ENCODE measurements around the gene GALNT7.

Gene GALNT7

DNA sequence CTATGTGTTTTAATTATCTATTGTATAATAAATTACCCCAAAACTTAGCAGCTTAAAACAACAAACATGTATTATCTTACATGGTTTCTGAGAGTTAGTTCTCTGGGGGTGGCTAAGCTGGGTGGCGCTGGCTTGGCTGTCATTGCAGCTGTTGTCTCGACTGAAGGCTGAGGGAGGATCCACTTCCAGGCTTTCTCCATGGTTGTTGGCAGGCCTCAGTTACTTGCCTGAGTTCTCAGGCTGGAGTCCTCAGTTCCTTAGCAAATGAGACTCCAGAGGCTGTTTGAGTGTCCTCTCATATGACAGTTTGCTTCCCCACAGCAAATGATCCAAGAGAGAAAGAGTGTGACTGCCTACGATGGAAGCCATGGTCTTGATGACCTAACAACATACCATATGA is 23.5 kb upstream of the GALNT7 start:
- Histone ChIP-seq H3K4me2 (no peak overlapping the region), H3K27ac (no peak overlapping the region), H3K4me3 (IDR thresholded peaks at IDR 0.05; ENCODE audit: insufficient read depth, low read depth, low read length) (no peak overlapping the region), H4K20me1 (ENCODE audit: insufficient read depth) (no peaks in the 10 kb centered on the region), H3K9ac (no peak overlapping the region), H3K4me1 (ENCODE audit: low read depth, poor library complexity, severe bottlenecking) (no peaks in the 10 kb centered on the region), H3K79me2 (ENCODE audit: insufficient read depth, low read depth) (no peaks in the 10 kb centered on the region), H2AFZ (ENCODE audit: low read depth) (no peak overlapping the region), H3K27me3 (ENCODE audit: insufficient read depth, low read depth) (no peaks in the 10 kb centered on the region), H3K36me3 (ENCODE audit: insufficient read depth) (no peaks in the 10 kb centered on the region)
- TF ChIP-seq, protein P1, sequence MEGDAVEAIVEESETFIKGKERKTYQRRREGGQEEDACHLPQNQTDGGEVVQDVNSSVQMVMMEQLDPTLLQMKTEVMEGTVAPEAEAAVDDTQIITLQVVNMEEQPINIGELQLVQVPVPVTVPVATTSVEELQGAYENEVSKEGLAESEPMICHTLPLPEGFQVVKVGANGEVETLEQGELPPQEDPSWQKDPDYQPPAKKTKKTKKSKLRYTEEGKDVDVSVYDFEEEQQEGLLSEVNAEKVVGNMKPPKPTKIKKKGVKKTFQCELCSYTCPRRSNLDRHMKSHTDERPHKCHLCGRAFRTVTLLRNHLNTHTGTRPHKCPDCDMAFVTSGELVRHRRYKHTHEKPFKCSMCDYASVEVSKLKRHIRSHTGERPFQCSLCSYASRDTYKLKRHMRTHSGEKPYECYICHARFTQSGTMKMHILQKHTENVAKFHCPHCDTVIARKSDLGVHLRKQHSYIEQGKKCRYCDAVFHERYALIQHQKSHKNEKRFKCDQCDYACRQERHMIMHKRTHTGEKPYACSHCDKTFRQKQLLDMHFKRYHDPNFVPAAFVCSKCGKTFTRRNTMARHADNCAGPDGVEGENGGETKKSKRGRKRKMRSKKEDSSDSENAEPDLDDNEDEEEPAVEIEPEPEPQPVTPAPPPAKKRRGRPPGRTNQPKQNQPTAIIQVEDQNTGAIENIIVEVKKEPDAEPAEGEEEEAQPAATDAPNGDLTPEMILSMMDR (conservative IDR thresholded peaks at IDR 0.05; ENCODE audit: low read depth, low read length): no peak

DNA sequence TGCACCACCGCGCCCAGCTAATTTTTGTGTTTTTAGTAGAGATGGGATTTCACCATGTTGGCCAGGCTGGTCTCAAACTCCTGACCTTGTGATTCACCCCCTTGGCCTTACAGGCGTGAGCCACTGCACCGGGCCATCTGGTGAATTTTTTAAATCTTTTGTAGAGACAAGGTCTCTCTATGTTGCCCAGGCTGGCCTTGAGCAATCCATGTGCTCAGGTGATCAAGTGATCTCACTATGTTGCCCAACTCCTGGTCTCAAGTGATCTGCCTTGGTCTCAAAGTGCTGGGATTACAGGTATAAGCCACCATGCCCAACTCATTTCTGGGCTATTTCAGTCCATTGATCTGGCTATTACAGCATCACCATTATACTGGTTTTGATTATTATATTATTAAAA is 22.2 kb upstream of the GALNT7 start:
- TF ChIP-seq, protein P1 (conservative IDR thresholded peaks at IDR 0.05; ENCODE audit: low read depth, low read length): no peak
- H3K4me1 ChIP-seq (ENCODE audit: low read depth, poor library complexity, severe bottlenecking): no peaks in the 10 kb centered on the region
- no peaks in the 10 kb centered on the region for H3K36me3 ChIP-seq (ENCODE audit: insufficient read depth)

DNA sequence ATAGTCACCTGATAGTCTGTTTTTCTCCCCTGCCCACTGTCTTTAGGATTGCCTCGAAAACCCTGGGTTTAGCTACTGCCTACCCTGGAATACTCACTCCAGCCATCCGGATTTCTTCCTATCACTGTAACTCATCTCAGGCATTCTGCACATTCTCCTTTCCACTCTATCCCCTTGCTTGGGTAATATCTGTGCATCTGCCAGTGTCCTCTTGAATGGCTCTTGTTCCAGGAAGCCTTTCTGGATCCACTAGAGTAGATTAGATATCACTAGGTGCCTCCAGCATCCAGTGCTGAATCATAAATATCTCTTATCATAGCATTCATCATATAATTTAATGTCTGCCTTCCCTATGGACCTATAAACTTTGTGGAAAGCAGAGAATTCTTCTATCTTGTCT is 17.1 kb upstream of the GALNT7 start:
- Histone ChIP-seq H3K27me3 (ENCODE audit: insufficient read depth, low read depth) (no peaks in the 10 kb centered on the region), H2AFZ (ENCODE audit: low read depth) (no peak overlapping the region), H3K4me3 (IDR thresholded peaks at IDR 0.05; ENCODE audit: insufficient read depth, low read depth, low read length) (no peak overlapping the region), H3K9ac (no peak overlapping the region), H3K4me2 (no peak overlapping the region), H4K20me1 (ENCODE audit: insufficient read depth) (no peaks in the 10 kb centered on the region), H3K36me3 (ENCODE audit: insufficient read depth) (no peaks in the 10 kb centered on the region), H3K79me2 (ENCODE audit: insufficient read depth, low read depth) (no peaks in the 10 kb centered on the region), H3K4me1 (ENCODE audit: low read depth, poor library complexity, severe bottlenecking) (no peaks in the 10 kb centered on the region), H3K27ac (no peak overlapping the region)
- TF ChIP-seq, protein P1 (conservative IDR thresholded peaks at IDR 0.05; ENCODE audit: low read depth, low read length): no peak

More for the DNA sequence above, 22.2 kb upstream of the GALNT7 start:
- H3K27ac ChIP-seq: no peak overlapping the region
- H3K4me2 ChIP-seq: no peak overlapping the region
- H3K27me3 ChIP-seq (ENCODE audit: insufficient read depth, low read depth): no peaks in the 10 kb centered on the region
- H3K4me3 ChIP-seq (IDR thresholded peaks at IDR 0.05; ENCODE audit: insufficient read depth, low read depth, low read length): no peak overlapping the region
- H2AFZ ChIP-seq (ENCODE audit: low read depth): no peak overlapping the region
- H3K79me2 ChIP-seq (ENCODE audit: insufficient read depth, low read depth): no peaks in the 10 kb centered on the region
- H4K20me1 ChIP-seq (ENCODE audit: insufficient read depth): no peaks in the 10 kb centered on the region
- no peak overlapping the region for H3K9ac ChIP-seq

DNA sequence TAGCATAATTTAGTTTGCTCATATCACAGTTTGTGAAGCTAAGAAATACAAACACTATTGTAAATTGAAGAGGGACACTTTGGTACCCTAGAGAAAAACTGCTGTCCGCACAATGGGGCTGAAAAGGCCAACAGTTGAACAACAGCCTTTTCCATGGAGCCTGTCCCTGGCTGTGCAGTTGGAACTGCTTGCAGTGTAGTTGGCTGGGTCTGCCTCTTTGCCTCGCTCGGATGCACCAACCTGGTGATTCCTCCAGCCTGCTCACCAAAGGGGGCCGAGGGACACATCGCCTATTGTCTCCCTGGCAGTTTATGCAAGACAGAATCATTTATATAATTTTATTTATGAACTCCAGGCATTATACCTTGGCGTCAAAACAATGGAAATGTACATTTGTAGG is 16.5 kb upstream of the GALNT7 start:
- Histone ChIP-seq H3K4me3 (IDR thresholded peaks at IDR 0.05; ENCODE audit: insufficient read depth, low read depth, low read length) (no peak overlapping the region), H3K27ac (no peak overlapping the region), H3K79me2 (ENCODE audit: insufficient read depth, low read depth) (no peaks in the 10 kb centered on the region), H3K36me3 (ENCODE audit: insufficient read depth) (no peaks in the 10 kb centered on the region), H3K9ac (no peak overlapping the region), H4K20me1 (ENCODE audit: insufficient read depth) (no peaks in the 10 kb centered on the region), H3K4me2 (no peak overlapping the region), H3K27me3 (ENCODE audit: insufficient read depth, low read depth) (no peaks in the 10 kb centered on the region), H2AFZ (ENCODE audit: low read depth) (no peak overlapping the region), H3K4me1 (ENCODE audit: low read depth, poor library complexity, severe bottlenecking) (no peaks in the 10 kb centered on the region)
- TF ChIP-seq, protein P1 (conservative IDR thresholded peaks at IDR 0.05; ENCODE audit: low read depth, low read length): no peak

All from KMS-11 (cell line).